ENCODE data around the gene ANXA5.

DNA sequence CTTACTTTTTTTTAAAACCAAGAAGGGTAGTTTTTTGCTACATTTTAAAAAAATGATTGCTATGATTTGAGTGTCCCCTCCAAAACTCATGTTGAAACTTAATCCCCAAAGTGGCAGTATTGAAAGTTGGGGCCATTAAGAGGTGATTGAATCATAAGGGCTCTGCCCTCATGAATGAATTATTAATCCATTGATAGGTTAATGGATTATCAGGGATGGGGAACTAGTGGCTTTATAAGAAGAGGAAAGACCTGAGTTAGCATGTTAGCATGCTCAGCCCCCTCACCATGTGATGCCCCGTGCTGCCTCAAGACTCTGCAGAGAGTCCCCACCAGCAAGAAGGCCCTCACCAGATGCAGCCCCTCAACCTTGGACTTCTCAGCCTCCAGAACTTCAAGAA, 37.2 kb upstream of the ANXA5 start:
- TF ChIP-seq, protein P1, sequence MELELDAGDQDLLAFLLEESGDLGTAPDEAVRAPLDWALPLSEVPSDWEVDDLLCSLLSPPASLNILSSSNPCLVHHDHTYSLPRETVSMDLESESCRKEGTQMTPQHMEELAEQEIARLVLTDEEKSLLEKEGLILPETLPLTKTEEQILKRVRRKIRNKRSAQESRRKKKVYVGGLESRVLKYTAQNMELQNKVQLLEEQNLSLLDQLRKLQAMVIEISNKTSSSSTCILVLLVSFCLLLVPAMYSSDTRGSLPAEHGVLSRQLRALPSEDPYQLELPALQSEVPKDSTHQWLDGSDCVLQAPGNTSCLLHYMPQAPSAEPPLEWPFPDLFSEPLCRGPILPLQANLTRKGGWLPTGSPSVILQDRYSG (tag; conservative IDR thresholded peaks at IDR 0.05; ENCODE audit: low read depth), result no peak
- TF ChIP-seq, protein P2, sequence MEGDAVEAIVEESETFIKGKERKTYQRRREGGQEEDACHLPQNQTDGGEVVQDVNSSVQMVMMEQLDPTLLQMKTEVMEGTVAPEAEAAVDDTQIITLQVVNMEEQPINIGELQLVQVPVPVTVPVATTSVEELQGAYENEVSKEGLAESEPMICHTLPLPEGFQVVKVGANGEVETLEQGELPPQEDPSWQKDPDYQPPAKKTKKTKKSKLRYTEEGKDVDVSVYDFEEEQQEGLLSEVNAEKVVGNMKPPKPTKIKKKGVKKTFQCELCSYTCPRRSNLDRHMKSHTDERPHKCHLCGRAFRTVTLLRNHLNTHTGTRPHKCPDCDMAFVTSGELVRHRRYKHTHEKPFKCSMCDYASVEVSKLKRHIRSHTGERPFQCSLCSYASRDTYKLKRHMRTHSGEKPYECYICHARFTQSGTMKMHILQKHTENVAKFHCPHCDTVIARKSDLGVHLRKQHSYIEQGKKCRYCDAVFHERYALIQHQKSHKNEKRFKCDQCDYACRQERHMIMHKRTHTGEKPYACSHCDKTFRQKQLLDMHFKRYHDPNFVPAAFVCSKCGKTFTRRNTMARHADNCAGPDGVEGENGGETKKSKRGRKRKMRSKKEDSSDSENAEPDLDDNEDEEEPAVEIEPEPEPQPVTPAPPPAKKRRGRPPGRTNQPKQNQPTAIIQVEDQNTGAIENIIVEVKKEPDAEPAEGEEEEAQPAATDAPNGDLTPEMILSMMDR (IDR thresholded peaks at IDR 0.05 in 2 of 3, conservative IDR thresholded peaks at IDR 0.05 in 1 of 3; ENCODE audit: insufficient read depth in 2 of 3, low read depth in 1 of 3, low read length in 3 of 3), result no peak
- TF ChIP-seq TRIM28 (IDR thresholded peaks at IDR 0.05) (no peak), PHF8 (IDR thresholded peaks at IDR 0.05; ENCODE audit: borderline replicate concordance, low read length) (no peak), SPI1 (IDR thresholded peaks at IDR 0.05; ENCODE audit: borderline replicate concordance, low read depth, low read length) (no peak), POLR2A (conservative IDR thresholded peaks at IDR 0.05) (no peak), HNRNPH1 (optimal IDR thresholded peaks at IDR 0.05; ENCODE audit: low read depth, low read length) (no peak), SMARCE1 (IDR thresholded peaks at IDR 0.05) (no peak), CBFB (CRISPR knock-in tag; IDR thresholded peaks at IDR 0.05) (no peak)
- TF ChIP-seq, protein P3, sequence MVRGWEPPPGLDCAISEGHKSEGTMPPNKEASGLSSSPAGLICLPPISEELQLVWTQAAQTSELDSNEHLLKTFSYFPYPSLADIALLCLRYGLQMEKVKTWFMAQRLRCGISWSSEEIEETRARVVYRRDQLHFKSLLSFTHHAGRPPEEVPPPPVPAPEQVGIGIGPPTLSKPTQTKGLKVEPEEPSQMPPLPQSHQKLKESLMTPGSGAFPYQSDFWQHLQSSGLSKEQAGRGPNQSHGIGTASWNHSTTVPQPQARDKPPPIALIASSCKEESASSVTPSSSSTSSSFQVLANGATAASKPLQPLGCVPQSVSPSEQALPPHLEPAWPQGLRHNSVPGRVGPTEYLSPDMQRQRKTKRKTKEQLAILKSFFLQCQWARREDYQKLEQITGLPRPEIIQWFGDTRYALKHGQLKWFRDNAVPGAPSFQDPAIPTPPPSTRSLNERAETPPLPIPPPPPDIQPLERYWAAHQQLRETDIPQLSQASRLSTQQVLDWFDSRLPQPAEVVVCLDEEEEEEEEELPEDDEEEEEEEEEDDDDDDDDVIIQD (CRISPR knock-in tag; IDR thresholded peaks at IDR 0.05), result no peak
